IgD-negative memory B cell (primary cell): ENCODE data around the gene SLX4IP. TPM values are rescaled to one million over a fixed set of nuclear protein-coding genes. Genes with fewer than 3 reads are reported as not detected.

Source experiments
- H3K27ac Mint-ChIP-seq, 3 donors: one replicate each; pipeline ENCODE4 v1.8.0; 2020 to 2022; ENCODE audit warnings: mild to moderate bottlenecking in 3 of 3, mixed read lengths in 3 of 3, moderate library complexity in 1 of 3
- H3K27me3 Mint-ChIP-seq: one replicate; pipeline ENCODE4 v1.8.0; 2021; ENCODE audit warnings: mixed read lengths
- H3K36me3 Mint-ChIP-seq: one replicate; pipeline ENCODE4 v1.8.0; 2020; ENCODE audit warnings: mild to moderate bottlenecking, mixed read lengths
- H3K4me1 Mint-ChIP-seq, 3 donors: one replicate each; pipeline ENCODE4 v1.8.0; 2020 to 2022; ENCODE audit warnings: mixed read lengths in 3 of 3, mild to moderate bottlenecking in 1 of 3
- H3K4me3 Mint-ChIP-seq, 4 donors: one replicate each; pipeline ENCODE4 v1.8.0; 2020 to 2022; ENCODE audit warnings: mild to moderate bottlenecking in 4 of 4, mixed read lengths in 4 of 4, moderate library complexity in 3 of 4
- H3K9me3 Mint-ChIP-seq, 3 donors: one replicate each; pipeline ENCODE4 v1.8.0; 2020 to 2021; ENCODE audit warnings: mixed read lengths in 3 of 3, mild to moderate bottlenecking in 1 of 3
- polyA plus RNA-seq: library from polyadenylated mRNA; unstranded; fragments of 300-500 nt; fragmentation: Illumina TruSeq; gene quantifications from one replicate; pipeline ENCODE4 v1.2.3, GENCODE V29; 2021

Gene SLX4IP
- polyA plus RNA-seq, 1 donor from 2014 or later = 2.0 TPM

DNA sequence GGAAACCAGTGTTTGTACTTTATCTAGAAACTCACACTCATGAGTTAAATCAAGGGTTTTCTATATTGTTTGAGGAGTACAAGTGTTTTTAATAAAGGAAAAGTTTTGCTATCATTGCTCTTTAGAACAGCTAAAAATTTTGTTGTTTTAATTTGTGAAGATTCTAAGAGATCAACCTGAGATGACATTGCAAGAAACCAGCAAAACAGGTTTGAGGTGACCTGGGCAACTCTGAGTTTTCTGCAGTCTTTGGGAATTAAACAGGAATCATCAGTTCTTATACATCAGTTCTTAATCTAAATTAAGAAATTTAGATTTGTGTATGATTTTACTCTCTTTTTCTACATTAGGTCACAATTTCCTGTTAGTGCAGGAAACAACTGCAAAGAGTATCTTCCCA is 124.2 kb downstream of the SLX4IP start:
- Mint-ChIP-seq H3K36me3 (peaks cover 38% of the 10 kb centered on the region), H3K9me3 (peaks cover 2 to 7% (median 3%) of the 10 kb centered on the region in 3 donors), H3K4me1 (peaks cover 2 to 4% (median 3%) of the 10 kb centered on the region in 3 donors), H3K27ac (no peak overlapping the region), H3K27me3 (no peaks in the 10 kb centered on the region), H3K4me3 (no peak overlapping the region)

DNA sequence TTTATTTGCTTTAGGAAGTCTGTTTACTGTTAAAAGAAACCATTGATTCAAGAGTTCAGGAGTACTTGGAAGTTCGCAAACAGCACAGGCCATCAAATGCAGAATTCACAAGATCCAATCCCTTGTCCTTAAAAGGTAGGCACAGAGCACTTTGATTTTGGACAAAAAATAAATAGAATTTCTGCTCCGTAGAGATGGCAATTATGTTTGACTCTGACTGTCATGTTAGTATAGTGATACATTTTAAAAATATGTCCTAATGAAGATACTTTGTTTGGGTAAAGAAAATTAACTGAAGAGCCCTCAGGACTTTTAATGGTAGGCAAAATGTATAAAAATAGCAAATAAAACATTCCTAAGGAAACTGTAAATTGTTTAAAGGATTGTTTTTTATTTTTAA is 125.6 kb downstream of the SLX4IP start:
- peaks cover 36% of the 10 kb centered on the region for H3K36me3 Mint-ChIP-seq
- H3K9me3 Mint-ChIP-seq = peaks cover 2 to 7% (median 3%) of the 10 kb centered on the region in 3 donors
- no peak overlapping the region for H3K27ac Mint-ChIP-seq
- peaks cover 0 to 4% (median 2%) of the 10 kb centered on the region in 3 donors for H3K4me1 Mint-ChIP-seq
- no peaks in the 10 kb centered on the region for H3K27me3 Mint-ChIP-seq
- no peak overlapping the region for H3K4me3 Mint-ChIP-seq

DNA sequence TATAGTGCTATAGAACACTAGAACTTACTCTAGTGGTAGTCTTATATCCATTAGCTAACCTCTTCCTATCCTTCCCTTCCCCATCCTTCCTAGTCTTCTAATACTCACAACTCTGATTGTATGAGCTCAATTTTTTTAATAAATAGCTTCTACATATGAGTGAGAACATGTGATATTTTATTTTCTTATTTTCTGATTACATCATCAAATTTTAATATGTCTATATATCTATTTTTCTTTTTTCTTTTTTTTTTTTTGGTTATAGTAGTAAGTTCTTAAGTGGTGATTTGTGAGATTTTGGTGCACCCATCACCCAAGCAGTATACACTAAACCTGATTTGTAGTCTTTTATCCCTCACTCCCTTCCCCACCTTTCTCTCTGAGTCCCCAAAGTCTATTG is 126.2 kb downstream of the SLX4IP start:
- H3K27me3 Mint-ChIP-seq = no peaks in the 10 kb centered on the region
- no peak overlapping the region for H3K4me3 Mint-ChIP-seq
- peaks cover 0 to 4% (median 3%) of the 10 kb centered on the region in 3 donors for H3K4me1 Mint-ChIP-seq
- H3K36me3 Mint-ChIP-seq = peaks cover 37% of the 10 kb centered on the region
- no peak overlapping the region for H3K27ac Mint-ChIP-seq
- peaks cover 2 to 7% (median 3%) of the 10 kb centered on the region in 3 donors for H3K9me3 Mint-ChIP-seq

DNA sequence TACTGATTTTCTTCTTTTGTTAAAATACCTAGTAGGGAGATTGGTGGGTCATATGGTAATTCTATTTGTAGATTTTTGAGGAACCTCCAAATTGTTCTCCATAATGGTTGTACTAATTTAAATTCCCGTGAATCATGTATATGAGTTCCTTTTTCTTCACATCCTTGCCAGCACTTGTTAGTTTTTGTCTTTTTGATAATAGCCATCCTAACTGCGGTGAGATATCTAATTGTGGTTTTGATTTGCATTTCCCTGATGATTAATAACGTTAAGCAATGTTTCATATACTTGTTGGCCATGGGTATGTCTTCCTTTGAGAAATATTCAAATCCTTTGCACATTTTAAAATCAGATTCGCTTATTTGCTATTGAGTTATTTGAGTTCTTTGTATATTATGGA is 127.8 kb downstream of the SLX4IP start:
- H3K4me3 Mint-ChIP-seq = no peak overlapping the region
- peaks cover 31% of the 10 kb centered on the region for H3K36me3 Mint-ChIP-seq
- no peak overlapping the region for H3K27ac Mint-ChIP-seq
- peaks cover 2 to 7% (median 3%) of the 10 kb centered on the region in 3 donors for H3K9me3 Mint-ChIP-seq
- H3K4me1 Mint-ChIP-seq = peaks cover 0 to 4% (median 4%) of the 10 kb centered on the region in 3 donors
- no peaks in the 10 kb centered on the region for H3K27me3 Mint-ChIP-seq

DNA sequence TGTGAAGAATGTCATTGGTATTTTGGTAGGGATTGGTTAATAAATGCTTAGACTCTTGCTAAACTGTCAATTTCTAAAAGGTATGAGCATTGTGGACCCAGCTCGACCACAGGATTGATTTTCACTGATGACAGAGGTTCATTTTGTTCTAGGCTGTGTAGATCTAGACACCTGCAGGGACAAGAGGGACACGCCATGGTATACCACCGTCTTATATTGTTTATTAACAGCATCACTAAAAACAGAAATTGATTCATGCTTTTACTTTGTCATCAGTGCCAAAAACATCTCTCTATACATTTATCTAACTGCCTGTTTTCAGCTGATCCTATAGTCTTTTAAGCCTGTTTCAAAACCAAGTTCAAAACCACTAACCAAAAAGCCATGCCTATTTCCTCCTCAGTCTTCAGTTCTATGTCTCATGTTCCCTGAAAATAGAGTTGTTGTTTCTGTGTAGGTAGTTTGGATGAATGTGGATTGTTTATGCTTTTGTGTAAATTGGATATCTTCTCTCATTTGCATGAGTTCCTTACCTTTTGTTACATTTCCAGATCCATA is 128.9 kb downstream of the SLX4IP start:
- peaks cover 28% of the 10 kb centered on the region for H3K36me3 Mint-ChIP-seq
- peaks cover 0 to 4% (median 2%) of the 10 kb centered on the region in 3 donors for H3K4me1 Mint-ChIP-seq
- H3K4me3 Mint-ChIP-seq = no peak overlapping the region
- no peak overlapping the region for H3K27ac Mint-ChIP-seq
- H3K9me3 Mint-ChIP-seq = peaks cover 2 to 7% (median 3%) of the 10 kb centered on the region in 3 donors
- no peaks in the 10 kb centered on the region for H3K27me3 Mint-ChIP-seq

DNA sequence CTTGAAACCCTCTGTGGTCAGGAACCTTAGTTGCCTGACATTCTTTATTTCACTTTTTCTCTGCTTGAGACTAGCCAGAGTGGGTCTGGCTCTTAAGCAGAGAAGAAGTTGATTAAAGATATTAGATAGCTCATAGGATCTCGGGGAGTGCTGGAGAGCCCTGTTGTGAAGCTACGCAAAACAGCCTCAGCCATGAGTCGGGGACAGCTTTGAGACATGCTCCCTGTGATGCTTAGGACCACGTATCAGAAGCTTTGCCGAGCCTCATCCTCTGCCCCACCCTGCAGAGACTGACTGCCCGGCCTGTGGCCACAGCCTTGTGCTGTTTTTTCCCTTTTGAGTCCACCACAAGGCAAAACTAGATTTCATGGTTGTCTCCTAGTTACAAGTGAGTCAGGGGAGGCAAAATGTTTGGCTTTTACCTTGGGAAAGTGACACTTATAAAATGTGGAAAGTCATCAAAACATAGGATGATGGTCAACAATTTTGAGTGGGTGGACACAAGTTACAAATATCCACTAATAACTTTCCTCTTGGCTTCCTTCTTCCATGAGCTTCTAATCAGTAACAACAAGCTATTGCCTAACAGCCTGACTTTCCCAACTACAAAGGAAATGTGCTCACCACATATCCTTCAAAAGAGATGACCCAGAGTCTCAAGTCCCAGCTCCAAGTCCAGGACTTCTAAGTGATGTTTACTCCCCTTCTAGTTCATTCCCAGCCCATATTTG is 130.3 kb downstream of the SLX4IP start:
- H3K27me3 Mint-ChIP-seq = no peaks in the 10 kb centered on the region
- peaks cover 0 to 4% (median 2%) of the 10 kb centered on the region in 3 donors for H3K4me1 Mint-ChIP-seq
- H3K4me3 Mint-ChIP-seq = no peak overlapping the region
- no peak overlapping the region for H3K27ac Mint-ChIP-seq
- peaks cover 28% of the 10 kb centered on the region for H3K36me3 Mint-ChIP-seq
- H3K9me3 Mint-ChIP-seq = peaks cover 2 to 7% (median 3%) of the 10 kb centered on the region in 3 donors

DNA sequence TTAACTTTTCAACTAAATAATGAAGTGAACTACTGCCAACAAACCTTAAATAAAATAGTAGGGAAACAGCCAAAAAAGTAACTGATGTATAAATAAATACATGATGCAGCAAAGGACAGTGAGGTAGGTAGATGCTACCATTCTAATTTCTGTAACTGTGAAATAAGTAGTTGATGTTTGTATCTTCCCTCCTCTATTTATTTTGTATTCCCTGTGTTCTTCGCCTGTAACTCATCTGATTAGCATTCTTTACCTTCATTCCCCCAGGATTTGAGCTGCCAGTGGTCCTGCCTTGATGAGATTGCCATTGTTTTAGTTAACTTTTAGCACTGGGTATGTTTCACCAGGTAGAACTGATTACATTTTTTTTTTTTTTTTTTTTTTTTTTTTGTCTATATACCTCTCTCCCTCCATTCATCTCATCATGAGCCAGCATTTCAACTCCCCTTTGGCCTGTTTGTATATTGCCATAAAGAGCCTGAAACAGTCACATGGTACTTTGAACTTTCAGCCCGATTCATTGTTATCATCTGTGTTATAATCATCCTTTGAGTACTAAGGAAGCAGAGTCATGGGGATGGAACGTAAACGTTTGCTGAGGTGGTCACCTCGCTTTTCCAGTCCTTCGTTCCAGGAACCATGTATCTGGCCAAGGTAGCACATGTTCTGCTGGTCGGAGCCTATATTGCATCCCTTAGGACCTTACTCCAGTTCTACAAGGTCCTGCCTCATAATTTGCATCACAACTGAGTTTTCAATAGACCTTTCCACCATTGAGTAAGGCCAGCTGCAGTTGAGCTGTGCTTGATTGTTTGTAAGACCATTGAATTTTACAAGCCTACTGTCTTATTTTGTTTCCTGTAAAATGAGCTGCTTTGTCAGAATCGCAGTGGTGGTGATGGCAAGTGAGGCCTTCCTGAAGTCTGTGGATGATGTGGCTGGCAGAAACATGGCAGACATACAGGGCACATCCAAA is 131.1 kb downstream of the SLX4IP start:
- no peak overlapping the region for H3K4me3 Mint-ChIP-seq
- H3K4me1 Mint-ChIP-seq = peaks cover 0 to 4% (median 2%) of the 10 kb centered on the region in 3 donors
- H3K27ac Mint-ChIP-seq = no peak overlapping the region
- peaks cover 27% of the 10 kb centered on the region for H3K36me3 Mint-ChIP-seq
- no peaks in the 10 kb centered on the region for H3K27me3 Mint-ChIP-seq
- peaks cover 2 to 7% (median 3%) of the 10 kb centered on the region in 3 donors for H3K9me3 Mint-ChIP-seq

DNA sequence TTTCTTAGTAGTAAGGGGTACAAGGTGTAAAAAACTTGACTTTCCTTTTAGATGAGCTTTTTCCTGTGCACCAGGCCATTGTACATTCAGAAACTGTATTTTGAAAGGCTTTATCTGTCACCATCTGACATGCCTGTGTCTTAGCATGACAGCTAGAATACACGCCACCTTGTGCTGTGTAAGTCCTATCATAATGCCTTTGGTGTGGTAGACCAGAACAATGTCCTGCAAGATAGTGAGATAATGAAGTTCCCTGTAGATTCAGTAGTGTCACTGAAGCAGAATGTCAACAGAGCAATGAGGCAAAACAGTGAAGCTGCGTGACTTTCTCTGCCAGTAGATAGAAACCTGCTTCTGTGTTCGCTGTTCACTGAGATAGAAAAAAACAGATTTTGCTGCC is 132.9 kb downstream of the SLX4IP start:
- Mint-ChIP-seq H3K27ac (no peak overlapping the region), H3K4me3 (no peak overlapping the region), H3K9me3 (no peaks in the 10 kb centered on the region)

DNA sequence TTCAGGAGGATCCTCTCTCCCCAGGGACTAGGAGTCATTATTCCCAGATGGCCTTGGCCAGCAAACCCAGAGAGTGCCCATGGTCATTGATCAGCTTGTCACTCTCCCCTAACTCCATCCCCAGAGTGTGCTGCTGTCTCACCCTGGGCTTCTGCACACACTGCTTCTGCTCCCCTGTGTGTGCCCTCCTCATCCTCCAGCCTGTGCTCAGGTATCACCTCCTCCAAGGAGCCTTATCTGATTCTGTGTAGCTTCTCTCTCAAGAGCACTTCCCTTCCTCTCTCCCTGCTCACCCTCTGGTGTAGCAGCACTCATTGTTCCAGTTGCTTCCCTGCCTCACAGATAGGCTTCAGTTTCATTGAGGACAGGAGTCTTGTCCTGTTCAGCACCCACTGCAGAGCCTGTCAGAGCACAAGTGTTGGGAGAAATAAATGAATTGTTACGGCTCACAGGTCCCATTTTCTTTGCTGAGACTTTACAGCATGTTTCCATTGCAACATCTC is 136.3 kb downstream of the SLX4IP start:
- Mint-ChIP-seq H3K4me3 (no peak overlapping the region), H3K4me1 (peaks cover 0 to under 1% (median 0%) of the 10 kb centered on the region in 3 donors), H3K27ac (no peak overlapping the region), H3K36me3 (peaks cover 12% of the 10 kb centered on the region), H3K9me3 (no peaks in the 10 kb centered on the region), H3K27me3 (no peaks in the 10 kb centered on the region)

More for the DNA sequence above, 132.9 kb downstream of the SLX4IP start:
- Mint-ChIP-seq H3K36me3 (peaks cover 21% of the 10 kb centered on the region), H3K4me1 (peaks cover 0 to 4% (median 2%) of the 10 kb centered on the region in 3 donors), H3K27me3 (no peaks in the 10 kb centered on the region)

DNA sequence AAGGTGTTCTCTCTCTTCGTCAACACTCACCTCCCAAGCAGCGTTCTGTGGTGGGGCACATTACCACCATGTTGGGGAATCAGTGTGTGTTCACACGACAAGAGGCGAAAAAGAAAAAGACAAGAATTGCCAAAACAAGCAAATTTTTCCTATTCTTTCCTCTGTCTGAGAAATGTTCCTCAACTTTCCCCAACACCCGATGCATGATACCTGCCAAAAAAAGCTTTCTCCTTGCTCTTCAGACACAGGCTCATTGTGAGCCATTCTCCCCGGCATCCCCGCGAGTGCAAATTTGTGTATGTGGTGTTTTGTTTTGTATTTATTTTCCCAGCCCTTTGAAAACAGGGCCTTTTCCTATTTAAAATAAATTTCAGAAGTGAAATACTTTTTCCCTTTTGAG is 137.7 kb downstream of the SLX4IP start:
- H3K4me3 Mint-ChIP-seq = no peak overlapping the region
- no peaks in the 10 kb centered on the region for H3K9me3 Mint-ChIP-seq
- no peaks in the 10 kb centered on the region for H3K27me3 Mint-ChIP-seq
- no peaks in the 10 kb centered on the region for H3K4me1 Mint-ChIP-seq
- peaks cover 10% of the 10 kb centered on the region for H3K36me3 Mint-ChIP-seq
- no peak overlapping the region for H3K27ac Mint-ChIP-seq

DNA sequence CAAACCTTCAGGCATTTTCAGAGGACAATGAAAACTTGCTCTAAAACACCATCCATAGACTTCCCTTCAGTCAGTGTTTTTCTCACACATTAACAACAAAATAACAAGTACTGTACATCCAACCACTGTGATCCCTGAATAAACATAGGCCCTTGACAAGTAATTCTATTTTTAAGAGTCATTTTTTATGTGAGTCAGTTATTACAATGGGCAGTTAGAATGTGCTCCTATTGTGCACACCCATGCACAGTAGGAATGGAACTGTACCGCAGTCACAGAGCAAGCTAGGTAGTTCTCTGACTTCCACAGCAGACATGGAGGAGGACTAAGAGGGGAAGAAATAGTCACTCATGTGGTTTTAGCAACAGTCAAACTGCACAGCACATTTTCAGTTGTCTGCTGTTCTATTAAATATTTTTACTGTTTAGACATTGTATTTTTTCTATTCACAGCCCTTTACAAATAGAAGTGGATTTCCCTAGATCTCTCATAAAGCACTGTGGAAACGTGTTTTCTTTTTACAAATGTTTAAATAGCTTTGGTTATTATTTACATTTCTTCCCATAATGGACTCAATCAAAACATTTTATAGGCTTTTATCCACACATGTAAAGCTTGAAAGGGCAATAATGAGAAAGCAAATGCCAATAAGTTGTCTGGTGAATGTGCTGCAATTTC is 138.3 kb downstream of the SLX4IP start:
- H3K9me3 Mint-ChIP-seq = no peaks in the 10 kb centered on the region
- H3K27me3 Mint-ChIP-seq = no peaks in the 10 kb centered on the region
- no peaks in the 10 kb centered on the region for H3K4me1 Mint-ChIP-seq
- H3K4me3 Mint-ChIP-seq = no peak overlapping the region
- no peak overlapping the region for H3K27ac Mint-ChIP-seq
- H3K36me3 Mint-ChIP-seq = peaks cover 13% of the 10 kb centered on the region

DNA sequence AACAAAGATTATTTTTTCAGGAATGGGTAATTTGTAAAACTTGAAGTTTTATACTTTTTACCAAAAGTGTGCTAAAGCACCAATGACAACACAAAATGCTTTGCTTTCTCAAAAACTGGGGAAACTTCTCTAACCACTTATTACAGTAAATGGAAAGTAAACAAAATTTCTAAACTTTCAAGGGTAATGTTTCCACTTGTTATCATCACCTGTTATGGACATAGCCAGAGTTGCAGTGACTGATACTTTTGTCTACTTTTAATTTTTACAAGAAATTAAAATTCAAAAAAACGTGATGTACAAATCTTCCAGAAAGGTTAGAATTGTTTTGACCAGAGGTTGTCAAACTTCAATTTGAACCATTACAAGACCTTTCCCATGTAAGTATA is 138.8 kb downstream of the SLX4IP start:
- Mint-ChIP-seq H3K27me3 (no peaks in the 10 kb centered on the region), H3K27ac (no peak overlapping the region), H3K36me3 (peaks cover 14% of the 10 kb centered on the region), H3K4me3 (no peak overlapping the region), H3K9me3 (no peaks in the 10 kb centered on the region), H3K4me1 (no peaks in the 10 kb centered on the region)

DNA sequence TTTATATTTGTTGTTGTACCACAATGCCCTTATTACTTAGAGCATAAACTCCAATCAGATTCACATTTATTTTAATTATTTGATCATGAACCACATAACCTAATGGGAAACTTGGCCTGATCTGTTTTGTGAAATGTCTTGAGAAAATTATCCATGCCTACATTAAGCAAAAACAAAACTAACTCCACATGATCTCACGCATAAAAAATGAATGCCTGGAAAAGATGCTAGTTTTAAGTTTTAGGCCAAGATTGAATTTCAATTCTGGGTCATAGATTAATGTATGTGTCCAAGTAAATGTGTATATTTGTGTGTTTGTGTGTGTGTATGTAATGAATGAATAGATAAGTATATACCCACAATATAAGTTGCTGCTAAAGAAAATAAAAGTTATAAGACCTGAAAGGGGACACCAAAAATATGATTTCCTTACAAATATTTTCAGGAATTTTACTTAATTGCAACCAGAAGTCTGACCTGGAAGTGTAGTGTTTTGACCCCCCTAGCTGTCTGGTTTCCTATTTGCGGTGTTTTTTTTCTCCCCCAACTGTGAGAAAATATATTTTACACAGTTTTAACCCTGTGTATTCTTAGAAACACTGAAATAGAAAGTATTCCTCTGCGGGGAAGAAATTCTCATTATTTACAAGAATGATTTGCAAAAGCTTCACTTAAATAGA is 141.4 kb downstream of the SLX4IP start:
- H3K27me3 Mint-ChIP-seq = no peaks in the 10 kb centered on the region
- no peak overlapping the region for H3K4me3 Mint-ChIP-seq
- peaks cover 12% of the 10 kb centered on the region for H3K36me3 Mint-ChIP-seq
- H3K4me1 Mint-ChIP-seq = no peaks in the 10 kb centered on the region
- H3K9me3 Mint-ChIP-seq = no peaks in the 10 kb centered on the region
- no peak overlapping the region for H3K27ac Mint-ChIP-seq

DNA sequence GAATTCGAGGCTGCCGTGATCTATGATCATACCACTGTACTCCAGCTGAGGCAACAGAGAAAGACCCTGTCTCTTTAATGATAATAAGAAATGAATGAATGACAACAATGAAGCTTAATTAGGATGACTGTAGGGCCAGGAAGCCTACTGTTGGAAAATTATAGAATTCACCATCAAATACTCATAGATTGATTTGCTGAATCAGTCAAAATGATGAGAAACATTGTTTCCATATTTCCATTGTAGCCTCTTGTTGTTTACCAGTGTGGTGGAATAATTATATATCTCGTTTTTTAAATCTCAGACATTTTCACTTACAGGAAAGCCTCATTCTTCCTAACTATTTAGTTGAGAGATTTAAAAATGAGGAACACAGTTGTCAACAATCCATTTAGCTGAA is 142.5 kb downstream of the SLX4IP start:
- Mint-ChIP-seq H3K27me3 (no peaks in the 10 kb centered on the region), H3K4me3 (no peak overlapping the region), H3K27ac (no peak overlapping the region), H3K4me1 (no peaks in the 10 kb centered on the region), H3K36me3 (peaks cover 12% of the 10 kb centered on the region), H3K9me3 (no peaks in the 10 kb centered on the region)
